Trophoblast cell (in vitro differentiated cells and primary cell): ENCODE results near the gene SPR.

Experiments
- DNase-seq, 2 donors: peaks; one replicate each; pipeline ENCODE4 v3.0.0-alpha.2; 2016
- H2AFZ ChIP-seq: 2 replicates; pipeline ENCODE4 v1.6.1; 2013; ENCODE audit warnings: low read length, moderate library complexity, mild to moderate bottlenecking; ENCODE audit not compliant: insufficient read depth, poor library complexity
- H2AK5ac ChIP-seq: 2 replicates; pipeline ENCODE4 v1.6.1; 2013; ENCODE audit warnings: mild to moderate bottlenecking, low read length
- H2BK120ac ChIP-seq: 2 replicates; pipeline ENCODE4 v1.6.1; 2013; ENCODE audit warnings: low read length, mild to moderate bottlenecking, moderate library complexity; ENCODE audit not compliant: insufficient read depth, poor library complexity
- H2BK12ac ChIP-seq: 2 replicates; pipeline ENCODE4 v1.6.1; 2013; ENCODE audit warnings: mild to moderate bottlenecking, low read length, moderate library complexity
- H2BK5ac ChIP-seq: 2 replicates; pipeline ENCODE4 v1.6.1; 2013; ENCODE audit warnings: low read length, low read depth, moderate library complexity, mild to moderate bottlenecking; ENCODE audit not compliant: poor library complexity
- H3K14ac ChIP-seq: 2 replicates; pipeline ENCODE4 v1.6.1; 2013; ENCODE audit warnings: mild to moderate bottlenecking, low read length
- H3K18ac ChIP-seq: 2 replicates; pipeline ENCODE4 v1.6.1; 2013; ENCODE audit warnings: mild to moderate bottlenecking, low read length
- H3K23ac ChIP-seq: 2 replicates; pipeline ENCODE4 v1.6.1; 2013; ENCODE audit warnings: low read length
- H3K27ac ChIP-seq: 2 replicates; pipeline ENCODE4 v1.5.1; 2013; ENCODE audit warnings: low read depth, mild to moderate bottlenecking, inconsistent platforms, low read length, moderate library complexity
- H3K27me3 ChIP-seq: 2 replicates; pipeline ENCODE4 v1.6.1; 2013; ENCODE audit warnings: inconsistent platforms, mild to moderate bottlenecking, low read length, moderate library complexity; ENCODE audit not compliant: insufficient read depth
- H3K36me3 ChIP-seq, 2 experiments: 1 replicate in 1 of 2; 2 replicates in 1 of 2; pipeline ENCODE4 v1.6.1; 2013; ENCODE audit warnings: low read length in 2 of 2, mild to moderate bottlenecking in 2 of 2, moderate library complexity in 1 of 2; ENCODE audit not compliant: insufficient read depth in 2 of 2, control insufficient read depth in 1 of 2
- H3K4ac ChIP-seq: 2 replicates; pipeline ENCODE4 v1.6.1; 2013; ENCODE audit warnings: low read depth, mild to moderate bottlenecking, low read length, moderate library complexity
- H3K4me1 ChIP-seq, 2 experiments: 1 replicate in 1 of 2; 2 replicates in 1 of 2; pipeline ENCODE4 v1.6.1; 2013; ENCODE audit warnings: low read length in 2 of 2, mild to moderate bottlenecking in 2 of 2, moderate library complexity in 1 of 2; ENCODE audit not compliant: insufficient read depth in 2 of 2, control insufficient read depth in 1 of 2
- H3K4me2 ChIP-seq: 2 replicates; pipeline ENCODE4 v1.6.1; 2013; ENCODE audit warnings: inconsistent platforms, mild to moderate bottlenecking, low read length, moderate library complexity
- H3K4me3 ChIP-seq: 2 replicates; pipeline ENCODE4 v1.5.1; 2013; ENCODE audit warnings: mild to moderate bottlenecking, low read depth, low read length, inconsistent platforms
- H3K79me1 ChIP-seq: one replicate; pipeline ENCODE4 v1.6.1; 2013; ENCODE audit warnings: low read length
- H3K79me2 ChIP-seq: 2 replicates; pipeline ENCODE4 v1.6.1; 2013; ENCODE audit warnings: low read length, mild to moderate bottlenecking; ENCODE audit not compliant: control insufficient read depth, insufficient read depth, poor library complexity
- H3K9ac ChIP-seq: 2 replicates; pipeline ENCODE4 v1.6.1; 2013; ENCODE audit warnings: mild to moderate bottlenecking, low read length
- H3K9me3 ChIP-seq: 2 replicates; pipeline ENCODE4 v1.6.1; 2013; ENCODE audit warnings: low read depth, mild to moderate bottlenecking, control low read depth, inconsistent platforms, low read length; ENCODE audit not compliant: insufficient read depth
- H4K12ac ChIP-seq: 2 replicates; pipeline ENCODE4 v1.6.1; 2013; ENCODE audit warnings: low read depth, mild to moderate bottlenecking, low read length, moderate library complexity
- H4K8ac ChIP-seq: 2 replicates; pipeline ENCODE4 v1.6.1; 2013; ENCODE audit warnings: low read depth, mild to moderate bottlenecking, low read length, moderate library complexity
- H4K91ac ChIP-seq: one replicate; pipeline ENCODE4 v1.6.1; 2013; ENCODE audit warnings: low read depth, mild to moderate bottlenecking, low read length, moderate library complexity
- WGBS: extraction: QIAGEN DNeasy Blood & Tissue Kit; methylation state at CpG from one replicate; pipeline ENCODE4 v1.1.7; 2013; ENCODE audit warnings: missing lambda C conversion rate; ENCODE audit not compliant: insufficient read length, insufficient coverage; ENCODE audit errors: extremely low coverage; 5-methylcytosine and 5-hydroxymethylcytosine counted together

SPR gene

GRCh38 chr2:72927619-72928550 is 40.7 kb downstream of the SPR start:
- Histone ChIP-seq H3K4me3 (no peak overlapping the region), H3K18ac (no peak overlapping the region), H3K23ac (no peak overlapping the region), H3K14ac (no peak overlapping the region), H4K91ac (no peak overlapping the region), H3K79me2 (no peaks in the 10 kb centered on the region), H3K9me3 (no peaks in the 10 kb centered on the region), H3K4me2 (no peak overlapping the region), H3K9ac (no peak overlapping the region), H2AK5ac (no peak overlapping the region), H2BK12ac (no peak overlapping the region), H2BK5ac (no peak overlapping the region), H3K4ac (no peak overlapping the region), H3K27me3 (peaks cover 56% of the 10 kb centered on the region), H3K27ac (no peak overlapping the region), H2AFZ (no peak overlapping the region), H3K4me1 (peaks cover 4 to 10% of the 10 kb centered on the region in 2 experiments), H3K79me1 (no peaks in the 10 kb centered on the region), H2BK120ac (no peak overlapping the region), H3K36me3 (no peaks in the 10 kb centered on the region), H4K8ac (no peak overlapping the region), H4K12ac (no peak overlapping the region)
- no CpG with 5 or more reads among the region's 8 CpGs for WGBS
- no peak for DNase-seq

GRCh38 chr2:72929010-72929409 is 41.8 kb downstream of the SPR start:
- Histone ChIP-seq H3K27ac (no peak overlapping the region), H3K9me3 (no peaks in the 10 kb centered on the region), H3K4me3 (no peak overlapping the region), H2BK12ac (no peak overlapping the region), H4K8ac (no peak overlapping the region), H3K4me1 (peaks cover 2 to 5% of the 10 kb centered on the region in 2 experiments), H4K12ac (no peak overlapping the region), H3K18ac (no peak overlapping the region), H3K79me2 (no peaks in the 10 kb centered on the region), H3K9ac (no peak overlapping the region), H3K23ac (no peak overlapping the region), H3K4me2 (no peak overlapping the region), H2BK120ac (no peak overlapping the region), H4K91ac (no peak overlapping the region), H3K4ac (no peak overlapping the region), H3K79me1 (no peaks in the 10 kb centered on the region), H3K36me3 (no peaks in the 10 kb centered on the region), H2BK5ac (no peak overlapping the region), H2AFZ (no peak overlapping the region), H3K27me3 (peaks cover 46% of the 10 kb centered on the region), H3K14ac (no peak overlapping the region), H2AK5ac (no peak overlapping the region)
- no CpG with 5 or more reads among the region's 1 CpG for WGBS
- DNase-seq, result no peak

GRCh38 chr2:72931280-72931910 is 44.2 kb downstream of the SPR start:
- Histone ChIP-seq H3K4me2 (no peak overlapping the region), H3K18ac (no peak overlapping the region), H4K12ac (no peak overlapping the region), H3K14ac (no peak overlapping the region), H3K9me3 (no peaks in the 10 kb centered on the region), H4K8ac (no peak overlapping the region), H3K4ac (no peak overlapping the region), H3K4me3 (no peak overlapping the region), H3K36me3 (no peaks in the 10 kb centered on the region), H3K79me1 (no peaks in the 10 kb centered on the region), H2AFZ (no peak overlapping the region), H2BK5ac (no peak overlapping the region), H3K79me2 (no peaks in the 10 kb centered on the region), H3K23ac (no peak overlapping the region), H3K4me1 (peaks cover 0 to 7% of the 10 kb centered on the region in 2 experiments), H2AK5ac (no peak overlapping the region), H3K9ac (no peak overlapping the region), H3K27ac (no peak overlapping the region), H3K27me3 (peaks cover 27% of the 10 kb centered on the region), H2BK120ac (no peak overlapping the region), H4K91ac (no peak overlapping the region), H2BK12ac (no peak overlapping the region)
- no peak for DNase-seq
- no CpG with 5 or more reads among the region's 14 CpGs for WGBS

- no peak overlapping the region for H4K12ac ChIP-seq
- H2BK5ac ChIP-seq, result no peak overlapping the region
- no peak overlapping the region for H2BK120ac ChIP-seq
- H3K9me3 ChIP-seq, result no peaks in the 10 kb centered on the region
- no peak overlapping the region for H3K4me3 ChIP-seq
- H3K27me3 ChIP-seq, result peaks cover 20% of the 10 kb centered on the region
- peaks cover 0 to 9% of the 10 kb centered on the region in 2 experiments for H3K4me1 ChIP-seq
- H3K4me2 ChIP-seq, result no peak overlapping the region
- no peak overlapping the region for H3K27ac ChIP-seq
- no peak overlapping the region for H4K91ac ChIP-seq
- no CpG with 5 or more reads among the region's 5 CpGs for WGBS
- no peak overlapping the region for H3K14ac ChIP-seq
- no peak overlapping the region for H4K8ac ChIP-seq
- no peak overlapping the region for H3K4ac ChIP-seq
- no peaks in the 10 kb centered on the region for H3K79me1 ChIP-seq
- H2BK12ac ChIP-seq, result no peak overlapping the region
- H2AFZ ChIP-seq, result no peak overlapping the region
- no peaks in the 10 kb centered on the region for H3K79me2 ChIP-seq
- DNase-seq, result no peak
- H3K9ac ChIP-seq, result no peak overlapping the region
- H3K36me3 ChIP-seq, result no peaks in the 10 kb centered on the region
- no peak overlapping the region for H2AK5ac ChIP-seq
- no peak overlapping the region for H3K18ac ChIP-seq
- no peak overlapping the region for H3K23ac ChIP-seq
These were observed 45.0 kb downstream of the SPR start for GRCh38 chr2:72932045-72932740.
